ENCODE measurements around the gene QRFP. TPM values are rescaled to one million over a fixed set of nuclear protein-coding genes. Genes with fewer than 3 reads are reported as not detected.

The QRFP gene
- total RNA-seq, 1 experiment from 2014 or later = not detected

DNA sequence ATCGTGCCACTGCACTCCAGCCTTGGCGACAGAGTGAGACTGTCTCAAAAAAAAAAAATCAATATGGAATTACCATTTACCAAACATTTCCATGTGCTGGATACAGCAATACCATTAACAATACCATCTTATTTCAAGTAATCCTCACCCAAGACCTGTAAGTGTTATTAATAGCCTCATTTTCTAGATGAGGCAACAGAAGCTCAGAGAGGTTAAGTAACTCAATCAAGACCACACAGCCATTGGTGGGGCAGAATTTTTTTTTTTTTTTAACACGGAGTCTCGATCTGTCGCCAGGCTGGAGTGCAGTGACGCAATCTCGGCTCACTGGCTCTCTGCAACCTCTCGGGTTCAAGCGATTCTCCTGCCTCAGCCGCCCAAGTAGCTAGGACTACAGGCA lies 46.1 kb upstream of the QRFP start:
- Histone ChIP-seq H2BK20ac (ENCODE audit: low read depth, low read length, poor library complexity, severe bottlenecking) (no peak overlapping the region), H3K23me2 (ENCODE audit: insufficient read length, low read depth, low read length, poor library complexity, severe bottlenecking) (peaks cover 14% of the 10 kb centered on the region)

More for the DNA sequence above, 46.1 kb upstream of the QRFP start:
- H2BK120ac ChIP-seq (ENCODE audit: low read depth, low read length, poor library complexity, severe bottlenecking) = no peak overlapping the region
- Mint-ChIP-seq H3K36me3 (ENCODE audit: insufficient read depth in 1 of 3, low read depth in 3 of 3) (no peaks in the 10 kb centered on the region), H3K27ac (no peak overlapping the region), H3K9me3 (no peaks in the 10 kb centered on the region; a peak in 1 of 5 replicates), H3K4me3 (no peak overlapping the region), H3K4me1 (peaks cover 12 to 24% of the 10 kb centered on the region in 2 experiments), H3K27me3 (ENCODE audit: low read depth) (peaks cover 50% of the 10 kb centered on the region)
- H4K8ac ChIP-seq (replicated peaks; ENCODE audit: insufficient read length, low read depth, low read length) = no peak overlapping the region
- no peak overlapping the region for H2BK15ac ChIP-seq (ENCODE audit: low read depth, low read length)
- H3K4me1 ChIP-seq (ENCODE audit: insufficient read depth, low read length) = no peaks in the 10 kb centered on the region
- H3K14ac ChIP-seq (ENCODE audit: insufficient read depth, low read length) = no peak overlapping the region
- no peak overlapping the region for H3K56ac ChIP-seq (ENCODE audit: insufficient read length, low read depth, low read length)
- H3K4ac ChIP-seq (ENCODE audit: low read depth, low read length) = no peak overlapping the region
- H3K9ac ChIP-seq (ENCODE audit: extremely low read depth, insufficient read length, low read length) = no peak overlapping the region
- no peak overlapping the region for H2AFZ ChIP-seq (ENCODE audit: low read length)
- H3T11ph ChIP-seq (ENCODE audit: low read length) = no peak overlapping the region
- H4K20me1 ChIP-seq (ENCODE audit: control insufficient read depth, insufficient read depth, insufficient read length) = no peaks in the 10 kb centered on the region
- no peak for DNase-seq
- TF ChIP-seq, protein P1, sequence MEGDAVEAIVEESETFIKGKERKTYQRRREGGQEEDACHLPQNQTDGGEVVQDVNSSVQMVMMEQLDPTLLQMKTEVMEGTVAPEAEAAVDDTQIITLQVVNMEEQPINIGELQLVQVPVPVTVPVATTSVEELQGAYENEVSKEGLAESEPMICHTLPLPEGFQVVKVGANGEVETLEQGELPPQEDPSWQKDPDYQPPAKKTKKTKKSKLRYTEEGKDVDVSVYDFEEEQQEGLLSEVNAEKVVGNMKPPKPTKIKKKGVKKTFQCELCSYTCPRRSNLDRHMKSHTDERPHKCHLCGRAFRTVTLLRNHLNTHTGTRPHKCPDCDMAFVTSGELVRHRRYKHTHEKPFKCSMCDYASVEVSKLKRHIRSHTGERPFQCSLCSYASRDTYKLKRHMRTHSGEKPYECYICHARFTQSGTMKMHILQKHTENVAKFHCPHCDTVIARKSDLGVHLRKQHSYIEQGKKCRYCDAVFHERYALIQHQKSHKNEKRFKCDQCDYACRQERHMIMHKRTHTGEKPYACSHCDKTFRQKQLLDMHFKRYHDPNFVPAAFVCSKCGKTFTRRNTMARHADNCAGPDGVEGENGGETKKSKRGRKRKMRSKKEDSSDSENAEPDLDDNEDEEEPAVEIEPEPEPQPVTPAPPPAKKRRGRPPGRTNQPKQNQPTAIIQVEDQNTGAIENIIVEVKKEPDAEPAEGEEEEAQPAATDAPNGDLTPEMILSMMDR (conservative IDR thresholded peaks at IDR 0.05) = no peak
- no peaks in the 10 kb centered on the region for H3K79me2 ChIP-seq (ENCODE audit: insufficient read depth, low read length)
- no peak overlapping the region for H3K27ac ChIP-seq (ENCODE audit: insufficient read length, low read depth, low read length)
- H4K91ac ChIP-seq (ENCODE audit: insufficient read length, low read depth, low read length) = no peak overlapping the region
- H3K18ac ChIP-seq (ENCODE audit: insufficient read length, low read depth, low read length) = no peak overlapping the region
- H3K79me1 ChIP-seq (ENCODE audit: insufficient read depth, low read depth, low read length, poor library complexity, severe bottlenecking) = no peaks in the 10 kb centered on the region
- H2BK5ac ChIP-seq (ENCODE audit: insufficient read length, low read length) = no peak overlapping the region
- H3K27me3 ChIP-seq (ENCODE audit: insufficient read depth, low read length) = peaks cover 12% of the 10 kb centered on the region; the same call in 1 of the 2 replicates
- no peak overlapping the region for H4K5ac ChIP-seq (ENCODE audit: insufficient read length, low read depth, low read length)
- H2BK12ac ChIP-seq (ENCODE audit: insufficient read length, low read depth, low read length) = no peak overlapping the region
- no peak overlapping the region for H3K23ac ChIP-seq (ENCODE audit: insufficient read length, low read depth, low read length)
- H3K9me3 ChIP-seq (ENCODE audit: control insufficient read depth, low read depth, low read length) = no peaks in the 10 kb centered on the region
- no CpG with 5 or more reads among the region's 10 CpGs for WGBS (ENCODE audit: extremely low coverage, insufficient read length, low lambda C conversion rate)
- no peak overlapping the region for H2AK5ac ChIP-seq (ENCODE audit: insufficient read length, low read length)
- H3K4me2 ChIP-seq (ENCODE audit: insufficient read depth, insufficient read length, low read length) = no peak overlapping the region
